K562 (cell line): ENCODE measurements around the gene MRPL55. TPM values are rescaled to one million over a fixed set of nuclear protein-coding genes. Genes with fewer than 3 reads are reported as not detected.
A peak's percentile ranks its signal among the peaks of the same experiment; 100 is the strongest.

ENCODE experiments used
- E2F6 ChIP-seq, 2 experiments: IDR thresholded peaks; 2 replicates each; pipeline ENCODE4 v1.6.1; 2011; ENCODE audit warnings: borderline replicate concordance in 1 of 2, control low read depth in 1 of 2, low read depth in 1 of 2, low read length in 1 of 2, mild to moderate bottlenecking in 1 of 2, mixed read lengths in 1 of 2, moderate library complexity in 1 of 2; ENCODE audit not compliant: insufficient read depth in 1 of 2, insufficient read length in 1 of 2, poor library complexity in 1 of 2, severe bottlenecking in 1 of 2; ENCODE audit errors: extremely low read depth in 1 of 2
- polyA plus RNA-seq, 8 experiments: library from polyadenylated mRNA; depleted of rRNA in 4 of 8; stranded (reverse) in 5 of 8; unstranded in 3 of 8; fragments of >200 nt; fragmentation: Nextera tagmentation in 2 of 8; fragmentation: Illumina TruSeq in 1 of 8; extraction: Ambion mirVana in 2 of 8; extraction: Trizol in 1 of 8; gene quantifications; 2 replicates each; pipeline versions ENCODE4 v1.2.1 to v1.2.3, GENCODE V29; 2011 to 2014; ENCODE audit warnings: inconsistent platforms in 1 of 8, missing spikeins in 1 of 8
- total RNA-seq, 7 experiments: library from RNA; depleted of rRNA in 6 of 7; stranded (reverse); fragments of >200 nt in 6 of 7; fragmentation: Illumina TruSeq in 2 of 7; extraction: Trizol in 2 of 7; gene quantifications; 2 replicates each; pipeline versions ENCODE4 v1.2.1 to v1.2.3, GENCODE V29; 2011 to 2021; ENCODE audit warnings: low replicate concordance in 1 of 7
- TF ChIP-seq, protein P1 (sequence below): fragments of 450-650 bp; IDR thresholded peaks from 2 replicates; pipeline ENCODE4 v1.6.1; 2016; ENCODE audit warnings: mild to moderate bottlenecking, moderate library complexity

The MRPL55 gene
- total and polyA plus RNA-seq, 9 of the 15 experiments (the other 6 are each of a cell fraction or from before 2014, with no cell fraction given), result 34.9 to 228 (median 81.0) TPM

GRCh38 chr1:228081144-228081543 lies 28.0 kb downstream of the MRPL55 start (continued):
- TF ChIP-seq, protein P1, sequence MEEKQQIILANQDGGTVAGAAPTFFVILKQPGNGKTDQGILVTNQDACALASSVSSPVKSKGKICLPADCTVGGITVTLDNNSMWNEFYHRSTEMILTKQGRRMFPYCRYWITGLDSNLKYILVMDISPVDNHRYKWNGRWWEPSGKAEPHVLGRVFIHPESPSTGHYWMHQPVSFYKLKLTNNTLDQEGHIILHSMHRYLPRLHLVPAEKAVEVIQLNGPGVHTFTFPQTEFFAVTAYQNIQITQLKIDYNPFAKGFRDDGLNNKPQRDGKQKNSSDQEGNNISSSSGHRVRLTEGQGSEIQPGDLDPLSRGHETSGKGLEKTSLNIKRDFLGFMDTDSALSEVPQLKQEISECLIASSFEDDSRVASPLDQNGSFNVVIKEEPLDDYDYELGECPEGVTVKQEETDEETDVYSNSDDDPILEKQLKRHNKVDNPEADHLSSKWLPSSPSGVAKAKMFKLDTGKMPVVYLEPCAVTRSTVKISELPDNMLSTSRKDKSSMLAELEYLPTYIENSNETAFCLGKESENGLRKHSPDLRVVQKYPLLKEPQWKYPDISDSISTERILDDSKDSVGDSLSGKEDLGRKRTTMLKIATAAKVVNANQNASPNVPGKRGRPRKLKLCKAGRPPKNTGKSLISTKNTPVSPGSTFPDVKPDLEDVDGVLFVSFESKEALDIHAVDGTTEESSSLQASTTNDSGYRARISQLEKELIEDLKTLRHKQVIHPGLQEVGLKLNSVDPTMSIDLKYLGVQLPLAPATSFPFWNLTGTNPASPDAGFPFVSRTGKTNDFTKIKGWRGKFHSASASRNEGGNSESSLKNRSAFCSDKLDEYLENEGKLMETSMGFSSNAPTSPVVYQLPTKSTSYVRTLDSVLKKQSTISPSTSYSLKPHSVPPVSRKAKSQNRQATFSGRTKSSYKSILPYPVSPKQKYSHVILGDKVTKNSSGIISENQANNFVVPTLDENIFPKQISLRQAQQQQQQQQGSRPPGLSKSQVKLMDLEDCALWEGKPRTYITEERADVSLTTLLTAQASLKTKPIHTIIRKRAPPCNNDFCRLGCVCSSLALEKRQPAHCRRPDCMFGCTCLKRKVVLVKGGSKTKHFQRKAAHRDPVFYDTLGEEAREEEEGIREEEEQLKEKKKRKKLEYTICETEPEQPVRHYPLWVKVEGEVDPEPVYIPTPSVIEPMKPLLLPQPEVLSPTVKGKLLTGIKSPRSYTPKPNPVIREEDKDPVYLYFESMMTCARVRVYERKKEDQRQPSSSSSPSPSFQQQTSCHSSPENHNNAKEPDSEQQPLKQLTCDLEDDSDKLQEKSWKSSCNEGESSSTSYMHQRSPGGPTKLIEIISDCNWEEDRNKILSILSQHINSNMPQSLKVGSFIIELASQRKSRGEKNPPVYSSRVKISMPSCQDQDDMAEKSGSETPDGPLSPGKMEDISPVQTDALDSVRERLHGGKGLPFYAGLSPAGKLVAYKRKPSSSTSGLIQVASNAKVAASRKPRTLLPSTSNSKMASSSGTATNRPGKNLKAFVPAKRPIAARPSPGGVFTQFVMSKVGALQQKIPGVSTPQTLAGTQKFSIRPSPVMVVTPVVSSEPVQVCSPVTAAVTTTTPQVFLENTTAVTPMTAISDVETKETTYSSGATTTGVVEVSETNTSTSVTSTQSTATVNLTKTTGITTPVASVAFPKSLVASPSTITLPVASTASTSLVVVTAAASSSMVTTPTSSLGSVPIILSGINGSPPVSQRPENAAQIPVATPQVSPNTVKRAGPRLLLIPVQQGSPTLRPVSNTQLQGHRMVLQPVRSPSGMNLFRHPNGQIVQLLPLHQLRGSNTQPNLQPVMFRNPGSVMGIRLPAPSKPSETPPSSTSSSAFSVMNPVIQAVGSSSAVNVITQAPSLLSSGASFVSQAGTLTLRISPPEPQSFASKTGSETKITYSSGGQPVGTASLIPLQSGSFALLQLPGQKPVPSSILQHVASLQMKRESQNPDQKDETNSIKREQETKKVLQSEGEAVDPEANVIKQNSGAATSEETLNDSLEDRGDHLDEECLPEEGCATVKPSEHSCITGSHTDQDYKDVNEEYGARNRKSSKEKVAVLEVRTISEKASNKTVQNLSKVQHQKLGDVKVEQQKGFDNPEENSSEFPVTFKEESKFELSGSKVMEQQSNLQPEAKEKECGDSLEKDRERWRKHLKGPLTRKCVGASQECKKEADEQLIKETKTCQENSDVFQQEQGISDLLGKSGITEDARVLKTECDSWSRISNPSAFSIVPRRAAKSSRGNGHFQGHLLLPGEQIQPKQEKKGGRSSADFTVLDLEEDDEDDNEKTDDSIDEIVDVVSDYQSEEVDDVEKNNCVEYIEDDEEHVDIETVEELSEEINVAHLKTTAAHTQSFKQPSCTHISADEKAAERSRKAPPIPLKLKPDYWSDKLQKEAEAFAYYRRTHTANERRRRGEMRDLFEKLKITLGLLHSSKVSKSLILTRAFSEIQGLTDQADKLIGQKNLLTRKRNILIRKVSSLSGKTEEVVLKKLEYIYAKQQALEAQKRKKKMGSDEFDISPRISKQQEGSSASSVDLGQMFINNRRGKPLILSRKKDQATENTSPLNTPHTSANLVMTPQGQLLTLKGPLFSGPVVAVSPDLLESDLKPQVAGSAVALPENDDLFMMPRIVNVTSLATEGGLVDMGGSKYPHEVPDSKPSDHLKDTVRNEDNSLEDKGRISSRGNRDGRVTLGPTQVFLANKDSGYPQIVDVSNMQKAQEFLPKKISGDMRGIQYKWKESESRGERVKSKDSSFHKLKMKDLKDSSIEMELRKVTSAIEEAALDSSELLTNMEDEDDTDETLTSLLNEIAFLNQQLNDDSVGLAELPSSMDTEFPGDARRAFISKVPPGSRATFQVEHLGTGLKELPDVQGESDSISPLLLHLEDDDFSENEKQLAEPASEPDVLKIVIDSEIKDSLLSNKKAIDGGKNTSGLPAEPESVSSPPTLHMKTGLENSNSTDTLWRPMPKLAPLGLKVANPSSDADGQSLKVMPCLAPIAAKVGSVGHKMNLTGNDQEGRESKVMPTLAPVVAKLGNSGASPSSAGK, result peak; percentile 56; the same call in 1 of the 2 replicates
- TF ChIP-seq E2F6 (IDR thresholded peaks at IDR 0.05; ENCODE audit: borderline replicate concordance in 1 of 2, extremely low read depth in 1 of 2, insufficient read depth in 1 of 2, insufficient read length in 1 of 2, low read depth in 1 of 2, low read length in 1 of 2, poor library complexity in 1 of 2, severe bottlenecking in 1 of 2), result peak in 1 of 2 experiments; percentile 50
